CD4-positive, CD25-positive, alpha-beta regulatory T cell (primary cell): ENCODE measurements around the gene SPACA1. TPM values are rescaled to one million over a fixed set of nuclear protein-coding genes. Genes with fewer than 3 reads are reported as not detected.

ENCODE experiments used
- ATAC-seq, 2 donors: fragments of 150-1000 bp; cut with Tn5 transposase; one replicate each; pipeline ENCODE4 v1.10.0; 2021; ENCODE audit warnings: low read depth in 2 of 2, moderate number of reproducible peaks in 2 of 2, moderate library complexity in 1 of 2
- DNase-seq, 3 donors: peaks; one replicate each; pipeline versions ENCODE4 v3.0.0 to v3.0.0-alpha.2; 2012 to 2022; ENCODE audit warnings: mixed read lengths in 1 of 3
- H3K27ac ChIP-seq: one replicate; pipeline ENCODE4 v1.7.0; 2013; ENCODE audit warnings: mild to moderate bottlenecking, low read length; ENCODE audit not compliant: insufficient read depth, poor library complexity, severe bottlenecking
- H3K27me3 ChIP-seq: one replicate; pipeline ENCODE4 v1.7.0; 2013; ENCODE audit warnings: low read length; ENCODE audit not compliant: control insufficient read depth, insufficient read depth
- H3K36me3 ChIP-seq: one replicate; pipeline ENCODE4 v1.7.0; 2013; ENCODE audit warnings: mild to moderate bottlenecking, low read length, moderate library complexity; ENCODE audit not compliant: control insufficient read depth, insufficient read depth
- H3K4me1 ChIP-seq: 2 replicates; pipeline ENCODE4 v1.7.0; 2013; ENCODE audit warnings: mild to moderate bottlenecking, low read length; ENCODE audit not compliant: insufficient read depth, control insufficient read depth, poor library complexity, severe bottlenecking
- H3K4me3 ChIP-seq: one replicate; pipeline ENCODE4 v1.7.0; 2013; ENCODE audit warnings: low read depth, mild to moderate bottlenecking, low read length, moderate library complexity
- H3K9me3 ChIP-seq, 2 experiments: 1 replicate in 1 of 2; 2 replicates in 1 of 2; pipeline ENCODE4 v1.7.0; 2013; ENCODE audit warnings: low read length in 2 of 2, mild to moderate bottlenecking in 1 of 2, moderate library complexity in 1 of 2; ENCODE audit not compliant: control insufficient read depth in 2 of 2
- H3K27ac Mint-ChIP-seq, 3 donors: one replicate each; pipeline ENCODE4 v1.8.0; 2020 to 2022; ENCODE audit warnings: mild to moderate bottlenecking in 3 of 3, mixed read lengths in 3 of 3, moderate library complexity in 2 of 3
- H3K27me3 Mint-ChIP-seq: one replicate; pipeline ENCODE4 v1.8.0; 2022; ENCODE audit warnings: mild to moderate bottlenecking, mixed read lengths
- H3K36me3 Mint-ChIP-seq: one replicate; pipeline ENCODE4 v1.8.0; 2020; ENCODE audit warnings: mixed read lengths
- H3K4me1 Mint-ChIP-seq, 4 donors: one replicate each; pipeline ENCODE4 v1.8.0; 2020 to 2022; ENCODE audit warnings: mixed read lengths in 4 of 4, mild to moderate bottlenecking in 1 of 4
- H3K4me3 Mint-ChIP-seq, 4 donors: one replicate each; pipeline ENCODE4 v1.8.0; 2020 to 2022; ENCODE audit warnings: mild to moderate bottlenecking in 4 of 4, mixed read lengths in 4 of 4, moderate library complexity in 3 of 4
- H3K9me3 Mint-ChIP-seq, 7 donors: one replicate each; pipeline ENCODE4 v1.8.0; 2020 to 2022; ENCODE audit warnings: mixed read lengths in 7 of 7, mild to moderate bottlenecking in 3 of 7, moderate library complexity in 2 of 7
- polyA plus RNA-seq, 4 donors: library from polyadenylated mRNA; unstranded; fragments of 300-500 nt; fragmentation: Illumina TruSeq; gene quantifications; one replicate each; pipeline ENCODE4 v1.2.3, GENCODE V29; 2021
- total RNA-seq: library from RNA; stranded (reverse); gene quantifications from one replicate; pipeline ENCODE4 v1.2.3, GENCODE V29; 2022

The SPACA1 gene
- total and polyA plus RNA-seq, 5 donors from 2014 or later: not detected

DNA sequence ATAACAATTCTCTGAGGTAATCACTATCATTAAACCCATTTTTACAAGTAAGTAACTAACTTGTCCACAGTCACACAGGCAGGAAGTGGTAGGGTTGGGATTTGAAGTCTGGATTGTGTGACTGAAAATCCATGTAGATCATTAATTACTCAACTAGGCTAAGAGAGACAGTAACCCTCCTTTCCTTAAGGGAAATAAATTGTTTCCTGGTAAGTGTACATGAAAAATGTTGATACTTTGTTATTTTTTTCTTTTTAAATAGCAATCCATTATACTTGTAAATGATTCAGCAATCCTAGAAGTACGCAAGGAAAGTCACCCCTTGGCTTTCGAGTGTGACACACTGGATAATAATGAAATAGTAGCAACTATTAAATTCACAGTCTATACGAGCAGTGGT lies 11.6 kb downstream of the SPACA1 start:
- no peak overlapping the region for H3K4me3 ChIP-seq
- no peaks in the 10 kb centered on the region for H3K36me3 Mint-ChIP-seq
- H3K27ac ChIP-seq: no peak overlapping the region
- H3K9me3 ChIP-seq: no peaks in the 10 kb centered on the region
- H3K4me1 ChIP-seq: no peaks in the 10 kb centered on the region
- no peaks in the 10 kb centered on the region for H3K4me1 Mint-ChIP-seq
- ATAC-seq: no peak
- peaks cover 7% of the 10 kb centered on the region for H3K27me3 ChIP-seq
- peaks cover 0 to 2% (median 0%) of the 10 kb centered on the region in 7 donors for H3K9me3 Mint-ChIP-seq
- H3K4me3 Mint-ChIP-seq: no peak overlapping the region
- H3K36me3 ChIP-seq: no peaks in the 10 kb centered on the region
- H3K27me3 Mint-ChIP-seq: peaks cover 7% of the 10 kb centered on the region
- no peak for DNase-seq
- H3K27ac Mint-ChIP-seq: no peak overlapping the region

DNA sequence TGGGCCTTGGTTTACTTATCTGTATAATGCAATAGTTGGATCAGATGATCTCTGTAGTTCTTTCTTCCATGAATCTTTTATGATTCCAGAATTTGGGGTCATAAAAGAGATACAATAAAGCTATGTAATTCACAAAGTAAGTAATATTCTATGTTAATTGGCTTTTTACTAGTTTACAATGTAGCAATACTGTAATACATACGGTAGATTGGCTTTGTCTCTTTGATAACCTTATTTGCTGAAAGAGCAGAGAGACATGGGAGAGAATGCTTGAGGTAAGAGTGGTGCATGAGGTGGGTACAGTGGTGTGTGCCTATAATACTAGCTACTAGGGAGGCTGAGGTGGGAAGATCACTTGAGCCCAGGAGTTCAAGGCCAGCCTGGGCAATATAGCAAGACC lies 14.7 kb downstream of the SPACA1 start:
- Histone ChIP-seq H3K9me3 (no peaks in the 10 kb centered on the region), H3K36me3 (no peaks in the 10 kb centered on the region), H3K4me3 (no peak overlapping the region), H3K4me1 (no peaks in the 10 kb centered on the region), H3K27me3 (peaks cover 6% of the 10 kb centered on the region), H3K27ac (no peak overlapping the region)
- H3K4me1 Mint-ChIP-seq: no peaks in the 10 kb centered on the region
- H3K4me3 Mint-ChIP-seq: no peak overlapping the region
- peaks cover 4% of the 10 kb centered on the region for H3K27me3 Mint-ChIP-seq
- H3K36me3 Mint-ChIP-seq: no peaks in the 10 kb centered on the region
- no peak overlapping the region for H3K27ac Mint-ChIP-seq
- H3K9me3 Mint-ChIP-seq: peaks cover 0 to 2% (median 0%) of the 10 kb centered on the region in 7 donors
- ATAC-seq (no peak), DNase-seq (no peak)

- H3K27me3 Mint-ChIP-seq: peaks cover 16% of the 10 kb centered on the region
- H3K4me1 Mint-ChIP-seq: no peaks in the 10 kb centered on the region
- Histone ChIP-seq H3K4me3 (no peak overlapping the region), H3K4me1 (no peaks in the 10 kb centered on the region), H3K9me3 (no peaks in the 10 kb centered on the region), H3K27ac (no peak overlapping the region), H3K27me3 (peaks cover 2% of the 10 kb centered on the region), H3K36me3 (no peaks in the 10 kb centered on the region)
- H3K4me3 Mint-ChIP-seq: no peak overlapping the region
- ATAC-seq: no peak
- DNase-seq: no peak
- no peaks in the 10 kb centered on the region for H3K36me3 Mint-ChIP-seq
- no peak overlapping the region for H3K27ac Mint-ChIP-seq
- H3K9me3 Mint-ChIP-seq: peaks cover 0 to 4% (median 1%) of the 10 kb centered on the region in 7 donors
These were observed 24.8 kb downstream of the SPACA1 start for GRCh38 chr6:88072462-88072861.

GRCh38 chr6:88074791-88075190 lies 27.1 kb downstream of the SPACA1 start:
- Histone ChIP-seq H3K4me1 (no peaks in the 10 kb centered on the region), H3K9me3 (no peaks in the 10 kb centered on the region), H3K4me3 (no peak overlapping the region), H3K27me3 (peaks cover 2% of the 10 kb centered on the region), H3K27ac (no peak overlapping the region), H3K36me3 (no peaks in the 10 kb centered on the region)
- Mint-ChIP-seq H3K36me3 (no peaks in the 10 kb centered on the region), H3K27ac (no peak overlapping the region), H3K9me3 (peaks cover 0 to 2% (median 0%) of the 10 kb centered on the region in 7 donors), H3K4me3 (no peak overlapping the region), H3K4me1 (no peaks in the 10 kb centered on the region), H3K27me3 (peaks cover 20% of the 10 kb centered on the region)
- no peak for ATAC-seq
- no peak for DNase-seq

DNA sequence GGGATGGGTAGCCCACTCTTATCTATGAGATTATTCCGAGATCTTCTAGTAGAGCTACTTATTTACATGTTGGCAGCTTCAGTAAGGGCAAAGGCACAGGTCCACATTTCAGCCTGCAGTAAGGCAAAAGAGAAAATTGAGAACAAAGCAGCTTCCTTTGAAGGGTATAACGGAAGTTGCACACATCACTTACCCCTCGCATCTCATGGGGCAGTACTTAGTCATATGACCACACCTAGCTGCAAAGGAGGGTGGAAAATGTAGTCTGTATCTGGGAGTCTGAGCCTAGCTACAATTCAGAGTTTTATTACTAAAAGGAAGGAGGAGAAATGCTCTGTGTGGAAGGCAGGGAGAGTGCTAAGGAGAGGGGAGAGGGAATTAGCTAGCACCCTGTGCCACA lies 29.7 kb downstream of the SPACA1 start:
- peaks cover 0 to 1% (median 0%) of the 10 kb centered on the region in 7 donors for H3K9me3 Mint-ChIP-seq
- ATAC-seq: no peak
- no peak overlapping the region for H3K4me3 Mint-ChIP-seq
- Histone ChIP-seq H3K27ac (no peak overlapping the region), H3K9me3 (no peaks in the 10 kb centered on the region), H3K27me3 (peaks cover 6% of the 10 kb centered on the region), H3K4me3 (no peak overlapping the region), H3K4me1 (no peaks in the 10 kb centered on the region), H3K36me3 (no peaks in the 10 kb centered on the region)
- no peak for DNase-seq
- H3K36me3 Mint-ChIP-seq: no peaks in the 10 kb centered on the region
- H3K27me3 Mint-ChIP-seq: peaks cover 4% of the 10 kb centered on the region
- no peaks in the 10 kb centered on the region for H3K4me1 Mint-ChIP-seq
- H3K27ac Mint-ChIP-seq: no peak overlapping the region

DNA sequence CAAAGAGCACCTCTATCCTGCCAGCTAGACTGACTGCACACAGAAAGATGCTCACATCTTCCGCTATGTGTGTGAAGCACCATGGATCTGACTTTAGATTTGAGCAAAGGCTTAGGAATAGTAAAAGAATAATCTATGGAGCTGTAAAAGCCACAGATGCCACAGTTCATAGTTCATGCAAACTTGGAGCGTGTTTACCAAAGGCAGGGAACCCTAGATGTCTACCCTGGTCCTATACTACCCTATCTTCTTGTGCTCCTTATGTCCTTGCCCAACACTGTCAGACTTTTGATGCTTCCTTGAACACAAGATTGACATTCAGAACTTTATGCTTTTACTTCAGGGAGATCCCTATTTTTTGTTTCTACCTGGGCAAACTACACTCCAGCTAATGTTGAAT lies 39.2 kb downstream of the SPACA1 start:
- no peaks in the 10 kb centered on the region for H3K9me3 ChIP-seq
- peaks cover 6% of the 10 kb centered on the region for H3K27me3 ChIP-seq
- H3K36me3 ChIP-seq: no peaks in the 10 kb centered on the region
- H3K4me3 ChIP-seq: no peak overlapping the region
- Mint-ChIP-seq H3K4me3 (no peak overlapping the region), H3K9me3 (peaks cover 0 to 3% (median 1%) of the 10 kb centered on the region in 7 donors), H3K27ac (no peak overlapping the region), H3K4me1 (no peaks in the 10 kb centered on the region), H3K36me3 (no peaks in the 10 kb centered on the region), H3K27me3 (peaks cover 21% of the 10 kb centered on the region)
- no peak overlapping the region for H3K27ac ChIP-seq
- H3K4me1 ChIP-seq: no peaks in the 10 kb centered on the region
- DNase-seq (no peak), ATAC-seq (no peak)

GRCh38 chr6:88089708-88090107 lies 42.1 kb downstream of the SPACA1 start:
- Histone ChIP-seq H3K27ac (no peak overlapping the region), H3K4me3 (no peak overlapping the region), H3K4me1 (no peaks in the 10 kb centered on the region), H3K9me3 (no peaks in the 10 kb centered on the region), H3K36me3 (no peaks in the 10 kb centered on the region), H3K27me3 (peaks cover 2% of the 10 kb centered on the region)
- H3K4me3 Mint-ChIP-seq: no peak overlapping the region
- peaks cover 0 to 3% (median 0%) of the 10 kb centered on the region in 7 donors for H3K9me3 Mint-ChIP-seq
- H3K27me3 Mint-ChIP-seq: peaks cover 22% of the 10 kb centered on the region
- DNase-seq: no peak
- no peak for ATAC-seq
- H3K4me1 Mint-ChIP-seq: no peaks in the 10 kb centered on the region
- no peak overlapping the region for H3K27ac Mint-ChIP-seq
- no peaks in the 10 kb centered on the region for H3K36me3 Mint-ChIP-seq

- Mint-ChIP-seq H3K27me3 (peaks cover 4% of the 10 kb centered on the region), H3K36me3 (no peaks in the 10 kb centered on the region), H3K4me3 (no peak overlapping the region), H3K9me3 (peaks cover 0 to 4% (median 0%) of the 10 kb centered on the region in 7 donors), H3K27ac (no peak overlapping the region), H3K4me1 (no peaks in the 10 kb centered on the region)
- H3K36me3 ChIP-seq: no peaks in the 10 kb centered on the region
- H3K9me3 ChIP-seq: no peaks in the 10 kb centered on the region
- no peak for ATAC-seq
- H3K4me3 ChIP-seq: no peak overlapping the region
- no peak for DNase-seq
- no peaks in the 10 kb centered on the region for H3K27me3 ChIP-seq
- no peak overlapping the region for H3K27ac ChIP-seq
- no peaks in the 10 kb centered on the region for H3K4me1 ChIP-seq
These were observed 58.2 kb downstream of the SPACA1 start for GRCh38 chr6:88105741-88106340.
